ENCODE data around the gene CD79A.

DNA sequence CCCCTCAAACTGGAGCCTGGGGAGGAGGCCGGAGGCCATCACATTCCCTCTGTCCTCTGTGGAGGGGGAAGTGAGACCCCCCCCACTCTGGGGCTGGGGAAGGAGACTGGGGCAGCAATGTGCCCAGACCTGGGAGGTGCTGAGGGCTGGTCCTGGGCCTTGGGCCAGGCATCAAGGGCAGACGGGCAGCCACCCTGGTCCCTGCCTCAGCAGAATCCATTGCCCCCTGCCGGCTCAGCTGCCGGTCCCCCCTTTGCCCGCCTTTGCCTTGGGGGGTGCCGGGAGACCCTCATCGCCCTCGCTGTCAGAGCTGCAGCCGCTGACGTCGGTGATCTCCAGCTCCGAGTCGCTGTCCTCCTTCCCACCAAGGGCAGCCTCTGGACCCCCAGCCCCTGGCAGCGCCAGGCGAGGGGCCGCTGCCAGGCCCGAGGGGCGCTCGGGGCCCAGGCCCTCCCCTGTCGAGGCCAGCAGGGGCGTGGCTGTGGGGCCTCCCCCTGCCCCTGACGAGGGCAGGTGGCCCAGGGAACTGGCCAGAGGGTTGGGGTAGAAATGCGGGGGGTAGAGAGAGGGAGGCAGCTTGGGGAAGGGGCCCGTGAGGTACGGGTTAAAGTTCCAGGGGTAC, 31.0 kb downstream of the CD79A start:
- TF ChIP-seq, protein P1, sequence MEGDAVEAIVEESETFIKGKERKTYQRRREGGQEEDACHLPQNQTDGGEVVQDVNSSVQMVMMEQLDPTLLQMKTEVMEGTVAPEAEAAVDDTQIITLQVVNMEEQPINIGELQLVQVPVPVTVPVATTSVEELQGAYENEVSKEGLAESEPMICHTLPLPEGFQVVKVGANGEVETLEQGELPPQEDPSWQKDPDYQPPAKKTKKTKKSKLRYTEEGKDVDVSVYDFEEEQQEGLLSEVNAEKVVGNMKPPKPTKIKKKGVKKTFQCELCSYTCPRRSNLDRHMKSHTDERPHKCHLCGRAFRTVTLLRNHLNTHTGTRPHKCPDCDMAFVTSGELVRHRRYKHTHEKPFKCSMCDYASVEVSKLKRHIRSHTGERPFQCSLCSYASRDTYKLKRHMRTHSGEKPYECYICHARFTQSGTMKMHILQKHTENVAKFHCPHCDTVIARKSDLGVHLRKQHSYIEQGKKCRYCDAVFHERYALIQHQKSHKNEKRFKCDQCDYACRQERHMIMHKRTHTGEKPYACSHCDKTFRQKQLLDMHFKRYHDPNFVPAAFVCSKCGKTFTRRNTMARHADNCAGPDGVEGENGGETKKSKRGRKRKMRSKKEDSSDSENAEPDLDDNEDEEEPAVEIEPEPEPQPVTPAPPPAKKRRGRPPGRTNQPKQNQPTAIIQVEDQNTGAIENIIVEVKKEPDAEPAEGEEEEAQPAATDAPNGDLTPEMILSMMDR (IDR thresholded peaks at IDR 0.05): no peak
- TF ChIP-seq ZFX (IDR thresholded peaks at IDR 0.05; ENCODE audit: borderline replicate concordance): no peak
